Ishikawa (cell line): Measurements from ENCODE around the gene FAM13B.

Experiments used
- CEBPB ChIP-seq: IDR thresholded peaks from 2 replicates; pipeline ENCODE4 v1.6.1; 2012
- CREB1 ChIP-seq: IDR thresholded peaks from 2 replicates; pipeline ENCODE4 v1.6.1; 2012; ENCODE audit warnings: low read depth
- EGR1 ChIP-seq: IDR thresholded peaks from 2 replicates; pipeline ENCODE4 v1.6.1; 2012
- EP300 ChIP-seq: IDR thresholded peaks from 2 replicates; pipeline ENCODE4 v1.6.1; 2012; ENCODE audit warnings: borderline replicate concordance
- FOXM1 ChIP-seq: IDR thresholded peaks from 2 replicates; pipeline ENCODE4 v1.6.1; 2012; ENCODE audit warnings: low read depth, borderline replicate concordance
- MAX ChIP-seq: IDR thresholded peaks from 2 replicates; pipeline ENCODE4 v1.6.1; 2012
- NFIC ChIP-seq: IDR thresholded peaks from 2 replicates; pipeline ENCODE4 v1.6.1; 2012
- RAD21 ChIP-seq: IDR thresholded peaks from 2 replicates; pipeline ENCODE4 v1.6.1; 2012; ENCODE audit warnings: low read depth
- REST ChIP-seq: IDR thresholded peaks from 2 replicates; pipeline ENCODE4 v1.6.1; 2012; ENCODE audit warnings: low read depth, mild to moderate bottlenecking
- TAF1 ChIP-seq: IDR thresholded peaks from 2 replicates; pipeline ENCODE4 v1.6.1; 2012; ENCODE audit warnings: low read depth, mild to moderate bottlenecking
- TCF12 ChIP-seq: IDR thresholded peaks from 2 replicates; pipeline ENCODE4 v1.6.1; 2012; ENCODE audit warnings: low read depth
- TEAD4 ChIP-seq: IDR thresholded peaks from 2 replicates; pipeline ENCODE4 v1.6.1; 2012
- USF1 ChIP-seq: IDR thresholded peaks from 2 replicates; pipeline ENCODE4 v1.6.1; 2012
- YY1 ChIP-seq: IDR thresholded peaks from 2 replicates; pipeline ENCODE4 v1.6.1; 2012; ENCODE audit warnings: low read depth
- ZBTB7A ChIP-seq: IDR thresholded peaks from 2 replicates; pipeline ENCODE4 v1.6.1; 2012; ENCODE audit warnings: low read depth

Gene FAM13B

GRCh38 chr5:138054847-138055558 is 22.1 kb upstream of the FAM13B start:
- TF ChIP-seq NFIC = no peak
- TF ChIP-seq RAD21 = no peak
- TF ChIP-seq FOXM1 = no peak
- no peak for TF ChIP-seq USF1
- no peak for TF ChIP-seq TCF12
- TF ChIP-seq CEBPB = no peak
- no peak for TF ChIP-seq TAF1
- no peak for TF ChIP-seq MAX
- TF ChIP-seq ZBTB7A = no peak
- TF ChIP-seq REST = no peak
- TF ChIP-seq EP300 = no peak
- TF ChIP-seq EGR1 = no peak
- no peak for TF ChIP-seq CREB1
- no peak for TF ChIP-seq YY1
- TF ChIP-seq TEAD4 = no peak

- TF ChIP-seq MAX = no peak
- no peak for TF ChIP-seq CEBPB
- no peak for TF ChIP-seq TAF1
- no peak for TF ChIP-seq YY1
- no peak for TF ChIP-seq RAD21
- TF ChIP-seq FOXM1 = no peak
- TF ChIP-seq EGR1 = no peak
- no peak for TF ChIP-seq EP300
- no peak for TF ChIP-seq TEAD4
- TF ChIP-seq ZBTB7A = no peak
These were observed 21.3 kb upstream of the FAM13B start for GRCh38 chr5:138054206-138054605.

GRCh38 chr5:138053554-138053953 is 20.7 kb upstream of the FAM13B start:
- no peak for TF ChIP-seq CEBPB
- TF ChIP-seq YY1 = no peak

- TF ChIP-seq MAX (no peak), FOXM1 (no peak), YY1 (no peak), TAF1 (no peak), USF1 (no peak)
These were observed 18.8 kb upstream of the FAM13B start for GRCh38 chr5:138051441-138052296.

GRCh38 chr5:138038826-138039225 is 5.9 kb upstream of the FAM13B start:
- no peak for TF ChIP-seq ZBTB7A

- TF ChIP-seq MAX (no peak), EP300 (no peak), NFIC (no peak), USF1 (no peak), TCF12 (no peak), ZBTB7A (no peak), TEAD4 (no peak), EGR1 (no peak), FOXM1 (no peak), TAF1 (no peak), RAD21 (no peak), REST (no peak), CEBPB (no peak), CREB1 (no peak), YY1 (no peak)
These were observed 5.2 kb upstream of the FAM13B start for GRCh38 chr5:138037907-138038633.
